ENCODE data around the gene OR6A2.

DNA sequence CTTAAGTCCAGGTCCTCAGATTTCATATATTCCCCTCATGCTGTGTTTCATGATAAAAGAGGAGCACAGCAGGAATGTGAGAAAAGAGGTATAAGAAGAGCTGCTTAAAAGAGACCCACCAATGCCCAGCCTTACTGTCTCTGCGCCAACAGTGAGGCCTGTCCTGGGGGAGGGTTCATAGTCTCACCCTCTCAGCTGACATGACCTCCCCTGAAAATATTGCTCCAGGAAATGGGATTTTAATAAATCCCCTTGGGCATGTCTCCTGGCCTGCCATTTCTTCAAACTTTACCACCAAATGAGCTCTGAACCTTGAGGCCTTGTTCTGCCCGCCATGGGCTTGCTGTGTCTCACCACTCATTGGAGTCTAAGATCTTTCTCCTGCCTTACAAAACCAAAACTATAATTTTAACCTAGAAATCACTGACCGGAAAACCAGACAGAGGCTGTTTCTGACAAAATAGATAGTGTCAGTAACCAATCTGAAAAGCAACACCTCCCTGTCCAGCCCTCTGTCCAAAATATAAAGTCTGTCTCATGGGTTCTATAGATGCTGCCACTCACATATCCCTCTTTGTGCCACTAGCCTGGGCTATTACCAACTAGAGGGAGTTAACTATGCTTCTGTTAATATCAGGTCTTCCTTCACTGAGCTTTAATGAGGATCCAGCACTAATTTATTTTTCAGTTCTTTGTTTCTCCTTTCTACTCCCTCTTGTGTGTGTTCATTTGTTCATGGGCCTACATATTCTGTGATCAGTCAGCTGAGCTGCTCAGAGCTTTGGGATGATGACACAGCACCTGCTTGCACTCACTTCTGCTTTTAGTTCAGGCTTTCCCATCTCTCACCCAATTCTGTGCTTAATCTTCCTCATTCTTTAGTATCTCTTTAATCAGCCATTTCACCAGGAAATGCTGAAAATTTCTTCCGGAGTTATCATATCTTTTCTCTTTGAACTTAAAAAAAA lies 27.3 kb downstream of the OR6A2 start, which contains the start of gene OR2AG2:
- TF ChIP-seq SREBF2 (IDR thresholded peaks at IDR 0.05; ENCODE audit: low read length) (no peak), POLR2AphosphoS5 (IDR thresholded peaks at IDR 0.05; ENCODE audit: low read length) (no peak), EP300 (IDR thresholded peaks at IDR 0.05; ENCODE audit: borderline replicate concordance in 1 of 2, control insufficient read depth in 1 of 2, low read depth in 2 of 2, low read length in 2 of 2) (no peak), ZBED1 (IDR thresholded peaks at IDR 0.05; ENCODE audit: borderline replicate concordance) (no peak), EZH2 (IDR thresholded peaks at IDR 0.05; ENCODE audit: borderline replicate concordance, control insufficient read depth, low read depth, low read length) (no peak), TCF12 (IDR thresholded peaks at IDR 0.05; ENCODE audit: low read depth, low read length) (0 out of 2 replicates have a peak, but pooled peaks have one; percentile 15), TCF3 (IDR thresholded peaks at IDR 0.05; ENCODE audit: borderline replicate concordance, insufficient read depth, low read depth, low read length) (no peak)
- TF ChIP-seq, protein P1, sequence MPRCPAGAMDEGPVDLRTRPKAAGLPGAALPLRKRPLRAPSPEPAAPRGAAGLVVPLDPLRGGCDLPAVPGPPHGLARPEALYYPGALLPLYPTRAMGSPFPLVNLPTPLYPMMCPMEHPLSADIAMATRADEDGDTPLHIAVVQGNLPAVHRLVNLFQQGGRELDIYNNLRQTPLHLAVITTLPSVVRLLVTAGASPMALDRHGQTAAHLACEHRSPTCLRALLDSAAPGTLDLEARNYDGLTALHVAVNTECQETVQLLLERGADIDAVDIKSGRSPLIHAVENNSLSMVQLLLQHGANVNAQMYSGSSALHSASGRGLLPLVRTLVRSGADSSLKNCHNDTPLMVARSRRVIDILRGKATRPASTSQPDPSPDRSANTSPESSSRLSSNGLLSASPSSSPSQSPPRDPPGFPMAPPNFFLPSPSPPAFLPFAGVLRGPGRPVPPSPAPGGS (IDR thresholded peaks at IDR 0.05; ENCODE audit: borderline replicate concordance, insufficient read depth, low read depth, low read length, poor library complexity, severe bottlenecking): no peak
- TF ChIP-seq, protein P2, sequence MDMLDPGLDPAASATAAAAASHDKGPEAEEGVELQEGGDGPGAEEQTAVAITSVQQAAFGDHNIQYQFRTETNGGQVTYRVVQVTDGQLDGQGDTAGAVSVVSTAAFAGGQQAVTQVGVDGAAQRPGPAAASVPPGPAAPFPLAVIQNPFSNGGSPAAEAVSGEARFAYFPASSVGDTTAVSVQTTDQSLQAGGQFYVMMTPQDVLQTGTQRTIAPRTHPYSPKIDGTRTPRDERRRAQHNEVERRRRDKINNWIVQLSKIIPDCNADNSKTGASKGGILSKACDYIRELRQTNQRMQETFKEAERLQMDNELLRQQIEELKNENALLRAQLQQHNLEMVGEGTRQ (IDR thresholded peaks at IDR 0.05; ENCODE audit: borderline replicate concordance, low read depth, low read length): no peak
- TF ChIP-seq, protein P3, sequence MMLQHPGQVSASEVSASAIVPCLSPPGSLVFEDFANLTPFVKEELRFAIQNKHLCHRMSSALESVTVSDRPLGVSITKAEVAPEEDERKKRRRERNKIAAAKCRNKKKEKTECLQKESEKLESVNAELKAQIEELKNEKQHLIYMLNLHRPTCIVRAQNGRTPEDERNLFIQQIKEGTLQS (IDR thresholded peaks at IDR 0.05; ENCODE audit: borderline replicate concordance, extremely low read depth, low read depth, low read length): no peak
- TF ChIP-seq, protein P4, sequence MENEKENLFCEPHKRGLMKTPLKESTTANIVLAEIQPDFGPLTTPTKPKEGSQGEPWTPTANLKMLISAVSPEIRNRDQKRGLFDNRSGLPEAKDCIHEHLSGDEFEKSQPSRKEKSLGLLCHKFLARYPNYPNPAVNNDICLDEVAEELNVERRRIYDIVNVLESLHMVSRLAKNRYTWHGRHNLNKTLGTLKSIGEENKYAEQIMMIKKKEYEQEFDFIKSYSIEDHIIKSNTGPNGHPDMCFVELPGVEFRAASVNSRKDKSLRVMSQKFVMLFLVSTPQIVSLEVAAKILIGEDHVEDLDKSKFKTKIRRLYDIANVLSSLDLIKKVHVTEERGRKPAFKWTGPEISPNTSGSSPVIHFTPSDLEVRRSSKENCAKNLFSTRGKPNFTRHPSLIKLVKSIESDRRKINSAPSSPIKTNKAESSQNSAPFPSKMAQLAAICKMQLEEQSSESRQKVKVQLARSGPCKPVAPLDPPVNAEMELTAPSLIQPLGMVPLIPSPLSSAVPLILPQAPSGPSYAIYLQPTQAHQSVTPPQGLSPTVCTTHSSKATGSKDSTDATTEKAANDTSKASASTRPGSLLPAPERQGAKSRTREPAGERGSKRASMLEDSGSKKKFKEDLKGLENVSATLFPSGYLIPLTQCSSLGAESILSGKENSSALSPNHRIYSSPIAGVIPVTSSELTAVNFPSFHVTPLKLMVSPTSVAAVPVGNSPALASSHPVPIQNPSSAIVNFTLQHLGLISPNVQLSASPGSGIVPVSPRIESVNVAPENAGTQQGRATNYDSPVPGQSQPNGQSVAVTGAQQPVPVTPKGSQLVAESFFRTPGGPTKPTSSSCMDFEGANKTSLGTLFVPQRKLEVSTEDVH (IDR thresholded peaks at IDR 0.05; ENCODE audit: low read depth, partially characterized antibody): no peak
